Activated naive CD4-positive, alpha-beta T cell treated with anti-CD3 and anti-CD28 coated beads, Interleukin-2, amount 10 ng/mL, durations not matched to agents 7 days and 5 days (primary cell): ENCODE measurements around the gene ZNF607.
A peak's percentile ranks its signal among the peaks of the same experiment; 100 is the strongest.
"Not testable (repeated sequence)": the region's sequence is repeated elsewhere in the genome, so short reads cannot be mapped to it uniquely, and the experiment has no call there.

Experiments used
- CTCF ChIA-PET: fragments of 350-600 bp; sonication (Branson Sonifier 250); formaldehyde crosslinking; loops from one replicate; lab custom pipeline; 2021; ENCODE audit warnings: antibody characterized with exemption; lab: Charles Lee
- DNase-seq: peaks from one replicate; pipeline ENCODE4 v3.0.0-alpha.2; 2020
- H3K27ac Mint-ChIP-seq: one replicate; pipeline ENCODE4 v1.8.0; 2021; ENCODE audit warnings: mild to moderate bottlenecking, moderate library complexity, mixed read lengths
- H3K27me3 Mint-ChIP-seq: one replicate; pipeline ENCODE4 v1.8.0; 2021; ENCODE audit warnings: mild to moderate bottlenecking, mixed read lengths
- H3K36me3 Mint-ChIP-seq: one replicate; pipeline ENCODE4 v1.8.0; 2021; ENCODE audit warnings: mixed read lengths
- H3K4me1 Mint-ChIP-seq: one replicate; pipeline ENCODE4 v1.8.0; 2021; ENCODE audit warnings: mixed read lengths
- H3K4me3 Mint-ChIP-seq: one replicate; pipeline ENCODE4 v1.8.0; 2021; ENCODE audit warnings: mild to moderate bottlenecking, moderate library complexity, mixed read lengths
- H3K9me3 Mint-ChIP-seq: one replicate; pipeline ENCODE4 v1.8.0; 2021; ENCODE audit warnings: mixed read lengths

Gene ZNF607

GRCh38 chr19:37683520-37683919 lies 36.0 kb downstream of the ZNF607 start:
- Mint-ChIP-seq H3K36me3 (no peaks in the 10 kb centered on the region), H3K9me3 (peaks cover 37% of the 10 kb centered on the region), H3K27me3 (no peaks in the 10 kb centered on the region), H3K4me3 (no peak overlapping the region), H3K27ac (no peak overlapping the region), H3K4me1 (no peaks in the 10 kb centered on the region)
- no peak for DNase-seq
- CTCF ChIA-PET = interaction anchor here (0.6 kb wide), 1 partner anchor 137 kb away, joined by 3 read pairs; no protein-coding TSS in a partner anchor

DNA sequence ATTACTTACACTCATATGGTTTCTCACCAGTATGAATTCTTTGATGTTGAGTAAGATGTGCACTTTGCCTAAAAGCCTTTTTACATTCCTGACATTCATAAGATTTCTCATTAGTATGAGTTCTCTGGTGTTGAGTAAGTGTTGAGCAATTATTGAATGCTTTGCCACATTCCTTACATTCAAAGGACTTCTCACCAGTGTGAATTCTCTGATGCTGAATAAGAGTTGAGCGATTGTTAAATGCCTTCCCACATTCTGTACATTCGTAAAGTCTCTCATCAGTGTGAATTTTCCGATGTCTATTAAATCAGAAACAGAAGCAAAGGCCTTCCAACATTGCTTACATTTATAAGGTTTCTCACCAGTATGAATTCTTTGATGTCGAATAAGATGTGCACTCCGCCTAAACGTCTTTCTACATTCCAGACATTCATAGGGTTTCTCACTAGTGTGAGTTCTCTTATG lies 50.1 kb downstream of the ZNF607 start:
- H3K9me3 Mint-ChIP-seq = peaks cover 49% of the 10 kb centered on the region
- no peak overlapping the region for H3K27ac Mint-ChIP-seq
- no peaks in the 10 kb centered on the region for H3K4me1 Mint-ChIP-seq
- no peak overlapping the region for H3K4me3 Mint-ChIP-seq
- CTCF ChIA-PET = no interaction called here
- peaks cover 3% of the 10 kb centered on the region for H3K36me3 Mint-ChIP-seq
- DNase-seq = no peak
- no peaks in the 10 kb centered on the region for H3K27me3 Mint-ChIP-seq

DNA sequence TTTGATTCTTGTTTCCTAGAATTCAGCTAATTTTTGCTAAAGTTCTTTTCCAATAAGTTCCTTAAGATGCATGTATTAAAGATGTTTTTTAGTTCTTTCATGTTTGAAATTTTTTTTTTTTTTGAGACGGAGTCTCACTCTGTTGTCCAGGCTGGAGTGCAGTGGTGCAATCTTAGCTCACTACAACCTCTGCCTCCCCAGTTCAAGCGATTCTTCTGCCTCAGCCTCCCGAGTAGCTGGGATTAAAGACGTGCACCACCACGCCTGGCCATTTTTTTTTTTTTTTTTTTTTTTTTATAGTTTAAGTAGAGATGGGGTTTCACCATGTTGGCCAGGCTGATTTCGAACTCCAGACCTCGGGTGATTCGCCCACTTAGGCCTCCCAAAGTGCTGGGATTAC lies 62.4 kb downstream of the ZNF607 start:
- peaks cover 21% of the 10 kb centered on the region for H3K36me3 Mint-ChIP-seq
- not testable (repeated sequence) for H3K27me3 Mint-ChIP-seq, H3K27ac Mint-ChIP-seq, DNase-seq
- peaks cover 26% of the 10 kb centered on the region for H3K9me3 Mint-ChIP-seq
- peaks cover 27% of the 10 kb centered on the region for H3K4me1 Mint-ChIP-seq
- peak overlapping the region; percentile 94 for H3K4me3 Mint-ChIP-seq
- CTCF ChIA-PET = interaction anchor here (0.8 kb wide), 1 partner anchor 33 kb away, joined by 3 read pairs; no protein-coding TSS in a partner anchor

DNA sequence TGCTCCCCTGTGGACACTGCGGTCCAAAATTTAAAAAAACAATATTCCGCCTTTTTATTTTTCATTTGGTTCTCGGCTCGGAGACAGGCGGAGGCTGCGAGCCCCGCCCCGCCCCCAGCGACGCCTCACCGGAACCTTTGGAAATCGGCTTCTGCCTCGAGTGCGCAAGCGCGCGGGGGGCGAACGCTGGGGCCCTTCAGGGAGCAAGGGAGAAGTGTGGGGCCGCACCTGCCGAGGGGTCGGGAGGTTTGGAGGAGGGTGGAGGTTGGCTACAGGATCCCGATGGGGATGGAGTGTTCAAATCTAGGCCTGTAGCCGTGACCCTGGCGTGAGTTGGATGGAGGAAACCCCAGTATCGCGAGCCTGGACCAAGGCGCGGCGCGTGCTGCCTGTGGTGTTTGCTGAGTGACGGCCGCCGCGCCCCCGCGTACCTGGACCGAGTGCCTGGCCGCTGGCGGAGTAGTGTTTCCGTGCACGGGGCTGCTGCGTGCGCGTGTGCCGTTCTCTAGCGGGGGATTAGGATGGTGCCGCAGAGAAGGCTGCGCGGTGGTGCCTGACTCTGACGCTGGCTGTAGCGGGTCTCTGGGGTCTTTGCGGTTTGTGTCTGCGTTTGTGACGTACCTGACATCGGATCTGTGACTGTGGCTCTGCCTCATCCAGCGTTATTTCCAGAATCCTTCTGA lies 63.7 kb downstream of the ZNF607 start:
- peaks cover 7% of the 10 kb centered on the region for H3K27me3 Mint-ChIP-seq
- H3K4me3 Mint-ChIP-seq = peak overlapping the region; percentile 94
- peak overlapping the region; percentile 97 for H3K27ac Mint-ChIP-seq
- CTCF ChIA-PET = no interaction called here
- peaks cover 26% of the 10 kb centered on the region for H3K36me3 Mint-ChIP-seq
- peak; percentile 89 for DNase-seq
- H3K4me1 Mint-ChIP-seq = peaks cover 27% of the 10 kb centered on the region
- H3K9me3 Mint-ChIP-seq = peaks cover 24% of the 10 kb centered on the region

DNA sequence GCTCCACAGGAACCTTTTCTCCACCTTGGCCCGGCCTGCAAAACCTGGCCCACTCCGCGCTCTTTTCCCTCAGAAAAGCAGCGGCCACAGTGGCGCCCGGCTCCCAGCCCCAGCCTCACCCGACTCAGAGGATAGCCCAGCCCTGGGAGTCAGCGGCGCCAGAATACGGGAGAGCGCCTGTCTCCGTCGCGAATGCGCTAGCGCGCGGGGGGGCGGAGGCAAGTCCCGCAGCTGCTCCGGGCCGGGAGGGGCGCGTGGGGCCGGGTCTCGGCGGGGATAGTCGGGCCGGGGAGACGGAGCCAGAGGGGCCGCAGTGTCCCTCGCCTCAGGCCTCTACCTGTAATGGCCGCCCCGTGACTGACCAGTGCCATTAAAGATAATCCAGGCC lies 64.3 kb downstream of the ZNF607 start, which contains the start of gene ZFP30:
TSS of gene ZFP30 (minus strand) at position 165 of the 388 bp plus-strand sequence. CDS start 7,643 bp downstream, outside the sequence.
- peaks cover 18% of the 10 kb centered on the region for H3K9me3 Mint-ChIP-seq
- DNase-seq = peak; percentile 87
- peaks cover 7% of the 10 kb centered on the region for H3K27me3 Mint-ChIP-seq
- H3K27ac Mint-ChIP-seq = peak within 1 kb of the TSS; percentile 97
- H3K4me3 Mint-ChIP-seq = peak within 1 kb of the TSS; percentile 94
- H3K36me3 Mint-ChIP-seq = peaks cover 27% of the 10 kb centered on the region
- peaks cover 27% of the 10 kb centered on the region for H3K4me1 Mint-ChIP-seq
- CTCF ChIA-PET = no interaction called here

DNA sequence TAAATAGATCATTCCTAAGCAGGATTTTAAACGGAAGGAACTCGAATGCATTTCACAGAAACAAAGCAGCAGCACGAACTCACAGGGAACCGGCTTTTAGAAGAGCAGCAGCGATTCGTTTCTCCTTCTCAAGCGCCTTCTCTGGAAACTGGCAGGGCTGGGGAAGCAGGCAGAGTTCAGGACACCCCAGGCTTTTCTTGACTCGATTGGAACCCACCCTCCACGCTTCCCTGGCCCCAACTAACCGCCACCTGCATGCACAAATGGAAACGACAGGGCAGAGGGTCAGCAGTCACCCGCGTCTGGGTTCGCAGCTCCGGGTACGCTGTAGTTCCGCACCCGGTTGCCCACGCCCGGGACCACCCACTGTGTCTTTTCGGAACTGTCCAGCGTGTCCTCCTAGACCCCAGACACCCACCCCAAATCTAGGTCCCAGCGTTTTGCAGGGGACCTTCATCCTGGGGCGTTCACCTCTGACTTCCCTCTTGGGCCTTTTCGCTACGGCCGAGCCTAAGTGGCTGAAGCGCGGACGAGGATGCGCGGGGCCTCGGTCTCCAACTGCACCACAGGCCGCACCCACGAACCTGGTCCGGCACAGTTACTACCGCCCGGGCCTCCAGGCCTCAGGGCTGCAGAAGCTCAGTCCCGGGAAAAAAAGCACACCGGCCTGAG lies 64.8 kb downstream of the ZNF607 start:
- Mint-ChIP-seq H3K9me3 (peaks cover 19% of the 10 kb centered on the region), H3K36me3 (peaks cover 31% of the 10 kb centered on the region), H3K4me1 (peaks cover 27% of the 10 kb centered on the region), H3K27me3 (peaks cover 7% of the 10 kb centered on the region), H3K27ac (peak overlapping the region; percentile 97), H3K4me3 (peak overlapping the region; percentile 94)
- CTCF ChIA-PET = no interaction called here
- peak; percentile 42 for DNase-seq

DNA sequence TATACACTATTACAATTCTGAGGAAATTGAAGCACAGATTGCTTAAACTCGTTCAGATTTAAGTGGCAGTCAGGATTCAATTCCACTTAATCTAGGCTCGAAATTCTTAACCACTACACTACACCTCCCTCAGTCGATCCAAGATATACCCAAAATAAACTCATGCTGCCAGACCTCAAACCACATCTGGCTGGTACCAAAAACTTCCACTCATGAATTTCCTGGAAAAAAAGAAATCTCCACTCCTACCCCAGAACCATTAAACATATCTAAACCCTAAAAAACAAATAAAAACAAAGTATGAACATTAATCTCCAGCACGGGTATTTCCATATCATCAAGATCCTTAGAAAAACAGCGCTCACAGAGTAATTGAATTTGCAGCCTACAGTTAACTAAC lies 65.4 kb downstream of the ZNF607 start:
- Mint-ChIP-seq H3K9me3 (peaks cover 19% of the 10 kb centered on the region), H3K4me1 (peaks cover 27% of the 10 kb centered on the region), H3K27me3 (peaks cover 7% of the 10 kb centered on the region), H3K36me3 (peaks cover 37% of the 10 kb centered on the region), H3K4me3 (peak overlapping the region; percentile 94), H3K27ac (peak overlapping the region; percentile 97)
- no peak for DNase-seq
- CTCF ChIA-PET = no interaction called here
